NCI-H1092 treated with DMSO at 0.1 percent for 48 hours (cell line): ENCODE results near the gene SERP2.

ENCODE experiments used
- DNase-seq: peaks from one replicate; lab custom pipeline; 2025; lab: John Stamatoyannopoulos, UW

Gene SERP2

DNA sequence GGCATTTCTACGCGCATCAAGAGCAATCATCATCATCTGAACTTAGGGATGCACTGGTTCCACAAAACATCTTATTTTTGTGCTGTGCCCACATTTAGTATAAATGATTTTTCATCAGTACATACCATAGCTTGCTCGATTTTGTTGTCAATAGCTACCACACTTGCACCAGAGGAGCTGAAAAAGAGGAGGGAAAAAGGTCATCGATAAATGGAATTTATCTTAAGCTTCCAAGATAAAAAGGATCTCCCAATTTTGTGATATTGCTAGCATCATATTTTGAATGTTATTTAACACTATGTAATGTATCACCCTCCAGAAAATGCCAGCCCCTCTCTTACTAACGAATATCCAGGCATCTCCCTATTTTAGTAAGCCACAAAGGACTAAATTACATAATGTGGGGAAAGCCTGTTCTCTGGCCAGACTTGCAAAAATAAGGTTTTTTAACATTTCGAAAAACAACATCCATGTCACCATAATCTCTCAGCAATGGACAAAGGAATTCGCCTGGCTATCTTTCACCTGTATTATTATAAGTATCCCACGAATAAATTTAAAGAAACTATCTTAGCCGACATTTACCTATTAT lies 62.4 kb downstream of the SERP2 start:
- no peak for DNase-seq

DNA sequence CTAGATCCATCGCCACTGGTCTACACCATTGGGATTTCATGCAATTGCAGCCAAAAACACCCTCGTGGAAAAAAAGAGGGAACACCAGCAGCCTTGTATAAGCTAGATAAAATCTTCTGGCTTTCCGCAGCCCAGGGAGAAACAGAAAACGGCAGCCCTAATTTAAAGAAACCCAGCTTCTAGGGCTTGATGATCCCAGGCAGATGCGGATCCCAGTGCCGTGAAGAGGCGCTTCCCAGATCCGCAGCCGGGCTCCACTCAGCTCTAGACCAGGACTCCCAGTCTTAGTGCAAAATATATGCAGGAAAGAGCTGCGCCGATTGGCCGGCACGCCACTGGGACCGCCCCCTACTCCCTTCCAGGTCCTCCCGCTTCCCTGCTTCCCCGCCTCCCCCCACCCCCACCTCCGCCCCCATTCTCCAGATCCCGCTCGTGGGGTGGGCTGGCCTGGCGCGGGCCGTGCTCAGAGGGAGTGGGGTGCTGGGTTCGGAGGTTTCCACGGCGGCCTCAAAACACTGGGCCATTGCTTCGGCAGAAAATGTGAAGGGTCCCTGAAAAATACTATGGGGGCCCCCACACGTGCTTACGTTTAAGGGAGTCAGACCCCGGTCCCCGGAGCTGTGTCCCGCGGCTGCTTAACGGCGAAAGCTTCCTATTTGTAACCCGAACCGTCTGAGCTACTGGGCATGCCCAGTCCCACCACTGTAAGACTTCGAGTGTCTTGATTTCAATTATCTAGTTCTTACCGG lies 63.1 kb downstream of the SERP2 start:
- peak; percentile 93 for DNase-seq

DNA sequence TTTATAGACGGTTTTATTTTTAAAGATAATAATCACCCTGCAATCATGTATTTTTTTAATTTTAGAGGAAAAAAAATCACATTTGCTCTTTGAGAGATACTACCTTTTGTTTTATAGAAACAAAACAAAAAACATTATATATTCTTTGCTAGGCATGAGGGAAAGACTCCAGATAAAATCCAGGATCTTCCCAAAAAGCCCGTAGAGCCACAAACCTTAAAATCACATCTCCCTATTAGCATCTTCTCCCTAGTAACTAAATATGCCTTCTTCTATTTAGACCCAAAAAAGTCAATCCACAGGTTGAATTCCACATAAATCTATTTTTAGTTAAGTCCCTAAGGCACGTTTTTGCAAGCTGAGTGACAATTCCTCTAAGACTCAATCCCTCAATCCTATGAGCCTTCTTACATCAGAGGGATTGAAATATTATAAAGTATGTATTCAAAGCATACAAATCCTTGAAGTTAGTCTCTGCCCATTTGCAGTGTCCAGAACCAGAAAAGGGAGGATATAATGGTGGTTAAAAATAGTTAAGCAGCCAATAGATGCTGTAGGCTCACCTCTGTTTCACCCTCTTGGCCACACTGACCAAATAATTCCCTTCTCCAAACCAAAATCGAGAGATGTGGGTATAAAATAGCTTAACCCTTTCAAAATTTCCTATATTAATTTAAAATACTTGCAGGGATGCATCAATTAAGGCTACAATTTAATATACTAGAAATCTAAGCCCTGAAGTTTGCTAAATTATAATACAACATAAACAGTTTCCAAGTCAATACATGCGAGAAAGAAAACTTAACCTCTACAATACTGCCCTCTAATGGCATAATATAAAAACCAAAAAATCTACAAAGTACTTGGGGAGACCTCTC lies 64.0 kb downstream of the SERP2 start:
- DNase-seq: peak; percentile 76

DNA sequence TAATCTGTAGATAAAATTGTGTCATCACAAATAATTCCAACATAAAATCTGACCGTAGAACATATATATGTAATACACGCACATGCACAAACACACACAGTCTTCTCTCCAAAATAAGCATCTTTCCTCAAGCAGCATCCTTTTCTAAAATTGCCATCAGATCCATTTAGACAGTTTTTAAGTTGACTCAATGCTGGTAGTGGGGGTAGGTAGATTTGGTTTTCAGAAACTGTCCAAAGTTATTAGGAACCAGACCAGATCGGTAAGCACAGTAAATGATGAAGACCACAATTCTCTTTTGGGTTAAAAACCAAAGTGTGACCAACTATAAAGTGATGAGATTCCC lies 64.6 kb downstream of the SERP2 start:
- DNase-seq: no peak

DNA sequence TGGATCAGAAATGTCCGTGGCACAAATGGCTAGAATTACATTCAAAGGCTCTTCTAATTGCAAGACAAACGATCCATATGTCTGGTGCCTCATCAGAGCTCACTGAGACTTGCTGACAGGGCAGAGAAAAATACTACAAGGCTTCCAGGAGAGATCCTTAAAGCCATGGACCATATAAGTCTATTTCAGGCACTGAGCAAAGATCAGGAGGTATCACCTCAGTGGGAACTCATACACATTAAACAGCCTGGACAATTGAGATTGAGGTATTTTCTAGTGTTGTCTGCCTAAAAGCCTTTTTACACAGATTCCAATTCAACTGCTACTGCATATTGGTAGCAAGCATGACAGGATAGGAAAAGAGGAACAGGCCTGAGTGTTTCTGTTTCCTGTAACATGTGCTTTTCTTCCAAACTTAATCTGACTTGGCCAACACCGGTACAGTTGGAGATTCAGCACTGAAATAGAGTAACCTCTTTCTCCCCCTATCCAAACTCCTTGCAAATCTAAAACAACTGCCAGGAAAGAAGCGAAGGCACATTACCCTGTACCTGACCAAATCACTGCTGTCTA lies 65.9 kb downstream of the SERP2 start:
- DNase-seq: no peak

DNA sequence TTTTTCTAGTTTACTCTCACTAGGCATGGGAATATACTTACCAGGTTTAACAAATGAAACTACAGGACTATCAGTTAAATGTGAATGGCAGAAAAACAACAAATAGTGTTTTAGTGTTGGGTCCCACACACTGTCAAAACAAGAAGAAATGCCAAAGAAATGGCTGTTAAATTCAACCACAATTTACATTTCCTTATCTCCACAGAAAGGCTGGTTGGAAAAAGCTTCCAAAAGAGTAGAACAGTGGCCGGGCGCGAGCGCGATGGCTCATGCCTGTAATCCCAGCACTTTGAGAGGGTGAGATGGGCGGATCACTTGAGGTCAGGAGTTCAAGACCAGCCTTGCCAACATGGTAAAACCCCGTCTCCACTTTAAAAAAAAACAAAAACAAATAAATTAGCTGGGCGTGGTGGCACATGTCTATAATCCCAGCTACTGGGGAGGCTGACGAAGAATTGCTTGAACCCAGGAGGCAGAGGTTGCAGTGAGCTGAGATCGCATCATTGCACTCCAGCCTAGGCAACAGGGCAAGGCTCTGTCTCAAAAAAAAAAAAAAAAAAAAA lies 66.5 kb downstream of the SERP2 start:
- DNase-seq: no peak
